Hematopoietic multipotent progenitor cell treated with erythropoietin and hydrocortisone succinate and interleukin-3 and kit ligand, for 8 days (in vitro differentiated cells): ENCODE results near the gene RPS6KA4.

ENCODE experiments used
- DNase-seq: peaks from one replicate; pipeline ENCODE4 v3.0.0-alpha.2; 2015

RPS6KA4 gene

GRCh38 chr11:64349404-64349803 lies 9.6 kb upstream of the RPS6KA4 start:
- no peak for DNase-seq

- no peak for DNase-seq
Measured at GRCh38 chr11:64351136-64351631, 7.8 kb upstream of the RPS6KA4 start.

GRCh38 chr11:64352099-64352994 lies 6.6 kb upstream of the RPS6KA4 start:
- DNase-seq, result no peak

- no peak for DNase-seq
Measured at GRCh38 chr11:64352995-64353714, 5.8 kb upstream of the RPS6KA4 start.

GRCh38 chr11:64353715-64354506 lies 5.1 kb upstream of the RPS6KA4 start:
- no peak for DNase-seq

- peak; percentile 85 for DNase-seq
Measured at GRCh38 chr11:64355078-64355940, 3.7 kb upstream of the RPS6KA4 start.

GRCh38 chr11:64356498-64357411 lies 2.2 kb upstream of the RPS6KA4 start:
- peak; percentile 71 for DNase-seq

- DNase-seq, result no peak
Measured at GRCh38 chr11:64357446-64357845, 1.5 kb upstream of the RPS6KA4 start.

GRCh38 chr11:64357904-64358535 lies 942 bp upstream of the RPS6KA4 start:
- peak; percentile 38 for DNase-seq

- no peak for DNase-seq
Measured at GRCh38 chr11:64358536-64358906, 441 bp upstream of the RPS6KA4 start.

- peak; percentile 32 for DNase-seq
Measured at GRCh38 chr11:64359712-64360445, 917 bp downstream of the RPS6KA4 start.

GRCh38 chr11:64360448-64360921 lies 1.5 kb downstream of the RPS6KA4 start:
- no peak for DNase-seq

GRCh38 chr11:64361659-64362058 lies 2.7 kb downstream of the RPS6KA4 start:
- no peak for DNase-seq

- no peak for DNase-seq
Measured at GRCh38 chr11:64362339-64362738, 3.4 kb downstream of the RPS6KA4 start.

- DNase-seq, result no peak
Measured at GRCh38 chr11:64364435-64364834, 5.5 kb downstream of the RPS6KA4 start.

- DNase-seq, result no peak
Measured at GRCh38 chr11:64364911-64365310, 5.9 kb downstream of the RPS6KA4 start.

GRCh38 chr11:64366751-64367150 lies 7.8 kb downstream of the RPS6KA4 start:
- DNase-seq, result no peak

GRCh38 chr11:64367931-64368672 lies 9.1 kb downstream of the RPS6KA4 start:
- no peak for DNase-seq

- DNase-seq, result no peak
Measured at GRCh38 chr11:64368673-64369074, 9.7 kb downstream of the RPS6KA4 start.
